ENCODE data around the gene NRXN3. TPM values are rescaled to one million over a fixed set of nuclear protein-coding genes. Genes with fewer than 3 reads are reported as not detected.

NRXN3 gene
- total RNA-seq, 1 donor from 2014 or later = 11.4 TPM

DNA sequence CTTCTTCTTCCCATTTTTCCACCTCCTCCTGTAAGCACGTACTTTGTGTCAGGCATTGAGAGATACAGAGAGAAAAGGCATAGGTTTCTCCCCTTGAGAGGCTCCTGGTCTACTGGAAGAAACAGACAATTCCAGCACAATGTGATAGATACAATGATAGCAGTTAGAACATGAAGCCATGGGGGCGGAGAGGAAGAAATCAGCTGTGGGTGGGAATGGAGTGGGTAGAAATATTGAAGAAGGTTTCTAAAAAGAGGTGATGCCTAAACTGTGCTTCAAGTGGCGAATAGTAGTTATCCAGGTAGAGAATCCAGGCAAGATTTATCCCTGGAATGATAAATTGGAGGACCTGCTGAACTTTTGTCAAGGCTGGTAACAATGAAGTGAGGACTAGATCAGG is 528.8 kb downstream of the NRXN3 start:
- H3K4me1 Mint-ChIP-seq = no peaks in the 10 kb centered on the region

DNA sequence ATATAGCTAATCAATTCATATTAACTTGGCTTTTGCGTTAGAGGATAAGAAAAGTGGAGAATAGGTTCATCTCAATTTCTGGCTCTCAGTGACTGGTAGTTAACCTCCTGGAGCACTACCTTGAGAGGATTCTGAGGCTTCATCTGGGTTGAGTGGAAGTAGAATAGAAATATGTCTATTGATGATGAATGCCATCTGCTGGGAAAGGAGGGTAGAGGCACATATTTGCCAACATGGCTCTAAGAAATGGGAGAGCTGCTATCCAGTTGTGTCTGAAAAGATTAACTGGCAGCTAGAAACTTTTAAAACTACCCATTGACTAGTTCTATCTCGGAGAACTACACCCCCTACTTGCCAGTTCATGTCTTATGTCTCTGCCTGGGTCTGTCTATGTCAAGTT is 530.1 kb downstream of the NRXN3 start:
- no peak overlapping the region for H3K4me3 Mint-ChIP-seq
- no peak for DNase-seq (ENCODE audit: low spot score in 2 of 2, unreplicated experiment in 2 of 2)
- no peaks in the 10 kb centered on the region for H3K9me3 Mint-ChIP-seq
- H3K36me3 Mint-ChIP-seq = no peaks in the 10 kb centered on the region
- peaks cover 18% of the 10 kb centered on the region for H3K27me3 Mint-ChIP-seq (ENCODE audit: low read depth)
- TF ChIP-seq, protein P1, sequence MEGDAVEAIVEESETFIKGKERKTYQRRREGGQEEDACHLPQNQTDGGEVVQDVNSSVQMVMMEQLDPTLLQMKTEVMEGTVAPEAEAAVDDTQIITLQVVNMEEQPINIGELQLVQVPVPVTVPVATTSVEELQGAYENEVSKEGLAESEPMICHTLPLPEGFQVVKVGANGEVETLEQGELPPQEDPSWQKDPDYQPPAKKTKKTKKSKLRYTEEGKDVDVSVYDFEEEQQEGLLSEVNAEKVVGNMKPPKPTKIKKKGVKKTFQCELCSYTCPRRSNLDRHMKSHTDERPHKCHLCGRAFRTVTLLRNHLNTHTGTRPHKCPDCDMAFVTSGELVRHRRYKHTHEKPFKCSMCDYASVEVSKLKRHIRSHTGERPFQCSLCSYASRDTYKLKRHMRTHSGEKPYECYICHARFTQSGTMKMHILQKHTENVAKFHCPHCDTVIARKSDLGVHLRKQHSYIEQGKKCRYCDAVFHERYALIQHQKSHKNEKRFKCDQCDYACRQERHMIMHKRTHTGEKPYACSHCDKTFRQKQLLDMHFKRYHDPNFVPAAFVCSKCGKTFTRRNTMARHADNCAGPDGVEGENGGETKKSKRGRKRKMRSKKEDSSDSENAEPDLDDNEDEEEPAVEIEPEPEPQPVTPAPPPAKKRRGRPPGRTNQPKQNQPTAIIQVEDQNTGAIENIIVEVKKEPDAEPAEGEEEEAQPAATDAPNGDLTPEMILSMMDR (IDR thresholded peaks at IDR 0.05; ENCODE audit: unreplicated experiment) = no peak
- no peaks in the 10 kb centered on the region for H3K4me1 Mint-ChIP-seq
- no peak overlapping the region for H3K27ac Mint-ChIP-seq

More for the DNA sequence above, 528.8 kb downstream of the NRXN3 start:
- Mint-ChIP-seq H3K36me3 (no peaks in the 10 kb centered on the region), H3K9me3 (no peaks in the 10 kb centered on the region), H3K27me3 (ENCODE audit: low read depth) (peaks cover 22% of the 10 kb centered on the region), H3K4me3 (no peak overlapping the region), H3K27ac (no peak overlapping the region)
- no peak for DNase-seq (ENCODE audit: low spot score in 2 of 2, unreplicated experiment in 2 of 2)
- TF ChIP-seq, protein P1 (IDR thresholded peaks at IDR 0.05; ENCODE audit: unreplicated experiment) = no peak

DNA sequence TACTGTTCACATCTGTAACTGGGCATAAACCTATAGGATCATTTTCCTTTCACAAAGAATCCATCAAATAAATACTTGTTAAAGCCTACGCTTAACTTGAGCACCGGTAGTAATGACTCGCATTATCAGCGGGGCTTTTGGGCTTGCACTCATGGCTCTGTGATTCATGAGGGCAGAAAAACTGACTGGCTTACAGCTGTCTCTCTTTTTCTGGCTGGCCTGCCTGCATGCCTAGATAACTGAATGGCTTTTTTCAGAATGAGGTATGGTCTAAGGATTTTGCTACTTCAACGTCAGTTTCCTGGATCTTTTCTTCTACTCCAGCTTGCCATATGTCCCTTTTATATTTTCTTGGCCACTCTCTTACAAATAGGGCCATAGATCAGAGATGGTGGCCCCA is 531.1 kb downstream of the NRXN3 start:
- no peak for DNase-seq (ENCODE audit: low spot score in 2 of 2, unreplicated experiment in 2 of 2)

DNA sequence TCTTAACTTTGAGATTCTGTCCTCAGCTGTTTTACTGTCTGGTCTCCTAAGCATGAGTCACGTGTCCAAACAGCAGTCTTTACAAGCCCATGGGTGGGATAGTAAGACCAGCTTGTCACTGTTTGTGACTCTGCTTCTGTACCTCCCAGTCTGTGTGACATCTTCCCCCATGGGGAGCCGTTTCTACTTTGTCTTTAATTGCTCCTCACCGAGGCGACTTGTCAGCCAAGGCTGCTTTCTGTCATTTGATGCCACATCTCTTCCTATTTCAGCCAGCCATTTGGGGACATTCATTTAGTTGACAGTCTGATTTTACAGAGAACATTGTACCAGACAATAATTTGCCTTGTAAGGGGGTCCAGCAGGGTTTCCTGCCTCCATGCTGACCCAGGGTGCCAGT is 534.8 kb downstream of the NRXN3 start:
- H3K27ac Mint-ChIP-seq = no peak overlapping the region
- no peak for DNase-seq (ENCODE audit: low spot score in 2 of 2, unreplicated experiment in 2 of 2)
- H3K27me3 Mint-ChIP-seq (ENCODE audit: low read depth) = peaks cover 2% of the 10 kb centered on the region
- H3K36me3 Mint-ChIP-seq = no peaks in the 10 kb centered on the region
- H3K4me1 Mint-ChIP-seq = peaks cover 1% of the 10 kb centered on the region
- TF ChIP-seq, protein P1 (IDR thresholded peaks at IDR 0.05; ENCODE audit: unreplicated experiment) = no peak
- no peaks in the 10 kb centered on the region for H3K9me3 Mint-ChIP-seq
- no peak overlapping the region for H3K4me3 Mint-ChIP-seq

More for the DNA sequence above, 531.1 kb downstream of the NRXN3 start:
- H3K27me3 Mint-ChIP-seq (ENCODE audit: low read depth) = peaks cover 13% of the 10 kb centered on the region
- H3K36me3 Mint-ChIP-seq = no peaks in the 10 kb centered on the region
- H3K4me3 Mint-ChIP-seq = no peak overlapping the region
- no peak overlapping the region for H3K27ac Mint-ChIP-seq
- TF ChIP-seq, protein P1 (IDR thresholded peaks at IDR 0.05; ENCODE audit: unreplicated experiment) = no peak
- H3K4me1 Mint-ChIP-seq = no peaks in the 10 kb centered on the region
- no peaks in the 10 kb centered on the region for H3K9me3 Mint-ChIP-seq

DNA sequence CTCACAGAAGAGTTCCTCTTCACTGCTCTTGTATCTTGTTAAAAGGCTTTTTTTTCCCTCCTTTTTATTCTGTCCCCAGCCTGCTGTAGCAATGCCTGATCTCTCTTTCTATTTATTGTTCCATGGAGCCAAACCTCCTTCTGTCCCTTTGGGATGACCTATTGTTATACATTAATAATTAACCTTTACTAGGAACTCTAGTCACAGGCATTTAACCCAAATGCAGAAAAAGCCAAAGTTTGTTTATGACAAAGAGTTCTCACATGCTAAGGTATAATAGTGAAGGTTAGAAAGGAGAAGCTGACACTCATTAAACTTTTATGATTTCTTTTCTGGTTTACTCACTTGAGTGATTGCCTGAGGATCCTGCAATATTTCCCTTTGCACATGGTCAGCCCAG is 535.8 kb downstream of the NRXN3 start:
- Mint-ChIP-seq H3K9me3 (no peaks in the 10 kb centered on the region), H3K4me3 (no peak overlapping the region), H3K27ac (no peak overlapping the region), H3K4me1 (peaks cover 1% of the 10 kb centered on the region), H3K36me3 (no peaks in the 10 kb centered on the region), H3K27me3 (ENCODE audit: low read depth) (peaks cover 2% of the 10 kb centered on the region)
- TF ChIP-seq, protein P1 (IDR thresholded peaks at IDR 0.05; ENCODE audit: unreplicated experiment) = no peak
- DNase-seq (ENCODE audit: low spot score in 2 of 2, unreplicated experiment in 2 of 2) = no peak

Measured in mesothelial cell of epicardium (in vitro differentiated cells).